ENCODE results near the gene ANP32D. TPM values are rescaled to one million over a fixed set of nuclear protein-coding genes. Genes with fewer than 3 reads are reported as not detected.
"Not testable (repeated sequence)": the region's sequence is repeated elsewhere in the genome, so short reads cannot be mapped to it uniquely, and the experiment has no call there.

ANP32D gene
- total and polyA plus RNA-seq, 7 donors: not detected

DNA sequence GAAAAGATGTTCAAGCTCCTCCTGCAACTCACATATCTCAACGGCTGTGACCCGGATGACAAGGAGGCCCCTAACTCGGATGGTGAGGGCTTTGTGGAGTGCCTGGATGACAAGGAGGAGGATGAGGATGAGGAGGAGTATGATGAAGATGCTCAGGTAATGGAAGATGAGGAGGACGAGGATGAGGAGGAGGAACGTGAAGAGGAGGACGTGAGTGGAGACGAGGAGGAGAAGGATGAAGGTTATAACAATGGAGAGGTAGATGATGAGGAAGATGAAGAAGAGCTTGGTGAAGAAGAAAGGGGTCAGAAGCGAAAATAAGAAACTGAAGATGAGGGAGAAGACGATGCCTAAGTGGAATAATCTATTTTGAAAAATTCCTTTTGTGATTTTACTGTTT is 702 bp downstream of the ANP32D start:
- H3K27ac ChIP-seq: no peak overlapping the region
- peaks cover 24% of the 10 kb centered on the region for H3K9me3 ChIP-seq
- no peaks in the 10 kb centered on the region for H3K36me3 ChIP-seq (ENCODE audit: insufficient read depth in 1 of 2, low read depth in 1 of 2)
- intact Hi-C loops (cut with DNase I): no loop called here
- DNase-seq (no peak), ATAC-seq (no peak)
- H3K4me3 ChIP-seq: no peak overlapping the region
- H3K4me1 ChIP-seq: no peaks in the 10 kb centered on the region
- WGBS, 3 donors: 72 to 80% (median 77%) methylated on average over 9 of the region's 9 CpGs
- H3K27me3 ChIP-seq (ENCODE audit: insufficient read depth in 3 of 3, low read length in 2 of 3): no peaks in the 10 kb centered on the region
- TF ChIP-seq, protein P1, sequence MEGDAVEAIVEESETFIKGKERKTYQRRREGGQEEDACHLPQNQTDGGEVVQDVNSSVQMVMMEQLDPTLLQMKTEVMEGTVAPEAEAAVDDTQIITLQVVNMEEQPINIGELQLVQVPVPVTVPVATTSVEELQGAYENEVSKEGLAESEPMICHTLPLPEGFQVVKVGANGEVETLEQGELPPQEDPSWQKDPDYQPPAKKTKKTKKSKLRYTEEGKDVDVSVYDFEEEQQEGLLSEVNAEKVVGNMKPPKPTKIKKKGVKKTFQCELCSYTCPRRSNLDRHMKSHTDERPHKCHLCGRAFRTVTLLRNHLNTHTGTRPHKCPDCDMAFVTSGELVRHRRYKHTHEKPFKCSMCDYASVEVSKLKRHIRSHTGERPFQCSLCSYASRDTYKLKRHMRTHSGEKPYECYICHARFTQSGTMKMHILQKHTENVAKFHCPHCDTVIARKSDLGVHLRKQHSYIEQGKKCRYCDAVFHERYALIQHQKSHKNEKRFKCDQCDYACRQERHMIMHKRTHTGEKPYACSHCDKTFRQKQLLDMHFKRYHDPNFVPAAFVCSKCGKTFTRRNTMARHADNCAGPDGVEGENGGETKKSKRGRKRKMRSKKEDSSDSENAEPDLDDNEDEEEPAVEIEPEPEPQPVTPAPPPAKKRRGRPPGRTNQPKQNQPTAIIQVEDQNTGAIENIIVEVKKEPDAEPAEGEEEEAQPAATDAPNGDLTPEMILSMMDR (IDR thresholded peaks at IDR 0.05): no peak

DNA sequence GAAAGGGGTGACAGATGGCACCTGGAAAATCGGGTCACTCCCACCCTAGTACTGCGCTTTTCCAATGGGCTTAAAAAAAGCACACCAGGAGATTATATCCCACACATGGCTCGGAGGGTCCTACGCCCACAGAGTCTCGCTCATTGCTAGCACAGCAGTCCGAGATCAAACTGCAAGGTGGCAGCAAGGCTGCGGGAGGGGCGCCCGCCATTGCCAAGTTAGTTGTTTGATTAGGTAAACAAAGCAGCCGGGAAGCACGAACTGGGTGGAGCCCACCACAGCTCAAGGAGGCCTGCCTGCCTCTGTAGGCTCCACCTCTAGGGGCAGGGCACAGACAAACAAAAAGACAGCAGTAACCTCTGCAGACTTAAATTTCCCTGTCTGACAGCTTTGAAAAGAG is 2.1 kb downstream of the ANP32D start:
- 81 to 92% (median 86%) methylated on average over 11 of the region's 11 CpGs for WGBS, 3 donors
- peaks cover 16% of the 10 kb centered on the region for H3K9me3 ChIP-seq
- DNase-seq; H3K4me3 ChIP-seq; H3K4me1 ChIP-seq; ATAC-seq; H3K27ac ChIP-seq; H3K36me3 ChIP-seq (ENCODE audit: insufficient read depth in 1 of 2, low read depth in 1 of 2); intact Hi-C loops (cut with DNase I); H3K27me3 ChIP-seq (ENCODE audit: insufficient read depth in 3 of 3, low read length in 2 of 3): not testable (repeated sequence)

DNA sequence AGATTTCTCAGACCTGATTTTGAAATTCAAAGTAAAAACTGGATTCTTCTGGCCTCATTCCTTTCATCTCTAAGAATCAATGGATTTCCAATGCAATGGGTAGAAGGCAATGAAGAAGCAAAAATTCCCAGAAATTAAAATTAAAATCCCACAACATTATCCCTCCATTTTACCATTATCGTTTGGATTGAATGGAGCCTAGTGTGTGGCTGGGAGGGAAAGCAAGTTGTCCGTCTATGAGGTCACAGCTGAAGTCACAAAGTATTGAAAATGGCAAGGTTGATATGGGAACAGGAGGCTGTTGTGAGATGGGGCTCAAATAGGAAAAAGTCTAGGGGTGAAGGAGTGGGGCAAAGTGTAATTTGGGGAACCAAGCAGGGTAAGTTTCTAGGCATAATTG is 9.8 kb downstream of the ANP32D start, which contains the start of gene C12orf54:
Gene C12orf54 (plus strand): TSS at position 301 of the 400 bp plus-strand sequence. CDS start 799 bp downstream, outside the sequence.
- TF ChIP-seq, protein P1 (IDR thresholded peaks at IDR 0.05): no peak
- no peaks in the 10 kb centered on the region for H3K27me3 ChIP-seq (ENCODE audit: insufficient read depth in 3 of 3, low read length in 2 of 3)
- H3K4me1 ChIP-seq: no peaks in the 10 kb centered on the region
- 86 to 93% (median 88%) methylated on average over 2 of the region's 2 CpGs for WGBS, 3 donors
- no peak for ATAC-seq
- H3K27ac ChIP-seq: no peak within 1 kb of the TSS
- intact Hi-C loops (cut with DNase I): no loop called here
- no peaks in the 10 kb centered on the region for H3K9me3 ChIP-seq
- H3K4me3 ChIP-seq: no peak within 1 kb of the TSS
- no peak for DNase-seq
- no peaks in the 10 kb centered on the region for H3K36me3 ChIP-seq (ENCODE audit: insufficient read depth in 1 of 2, low read depth in 1 of 2)

DNA sequence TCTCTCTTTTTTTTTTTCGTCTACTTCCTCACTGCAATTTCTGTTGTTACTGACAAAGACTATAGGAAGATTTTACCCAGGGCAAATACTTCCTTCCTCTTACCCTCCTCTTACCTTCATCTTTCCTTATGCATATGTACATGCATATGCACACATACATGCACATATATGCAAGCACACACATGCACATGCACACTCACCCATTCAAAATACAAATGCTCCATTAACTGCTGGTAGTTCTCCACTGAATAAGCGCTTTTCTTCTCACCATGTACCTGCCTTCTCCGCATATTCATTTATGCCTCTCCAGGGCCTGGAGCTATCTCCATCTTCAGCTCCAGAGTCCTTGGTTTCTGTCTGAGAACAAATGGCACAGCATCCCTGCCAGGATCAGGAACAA is 10.6 kb downstream of the ANP32D start:
- Histone ChIP-seq H3K4me1 (no peaks in the 10 kb centered on the region), H3K9me3 (no peaks in the 10 kb centered on the region), H3K36me3 (ENCODE audit: insufficient read depth in 1 of 2, low read depth in 1 of 2) (no peaks in the 10 kb centered on the region), H3K4me3 (no peak overlapping the region), H3K27me3 (ENCODE audit: insufficient read depth in 3 of 3, low read length in 2 of 3) (no peaks in the 10 kb centered on the region), H3K27ac (no peak overlapping the region)
- ATAC-seq: no peak
- TF ChIP-seq, protein P1 (IDR thresholded peaks at IDR 0.05): no peak
- DNase-seq: no peak
- intact Hi-C loops (cut with DNase I): no loop called here
- 78 to 97% (median 93%) methylated on average over 3 of the region's 3 CpGs for WGBS, 3 donors

DNA sequence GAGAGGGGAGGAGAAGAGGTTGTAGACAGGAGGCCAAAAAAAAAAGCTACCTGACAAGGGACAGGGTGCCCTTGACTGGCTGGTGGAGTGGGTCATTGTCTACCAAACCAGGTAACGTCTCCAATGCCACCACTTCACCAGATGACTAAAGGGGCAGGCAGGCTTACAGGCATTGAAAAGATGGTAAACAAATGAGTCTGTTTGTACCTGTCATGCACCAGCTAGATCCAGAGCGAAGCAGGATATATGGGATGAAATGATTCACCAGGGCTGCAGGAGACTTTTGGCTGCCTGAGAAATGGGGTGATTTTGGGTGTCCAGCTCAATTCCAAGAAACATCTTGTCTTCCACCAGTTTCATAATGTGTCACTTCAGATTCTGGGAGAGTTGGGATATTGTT is 13.9 kb downstream of the ANP32D start:
- intact Hi-C loops (cut with DNase I): no loop called here
- 73 to 89% (median 87%) methylated on average over 2 of the region's 2 CpGs for WGBS, 3 donors
- no peaks in the 10 kb centered on the region for H3K36me3 ChIP-seq (ENCODE audit: insufficient read depth in 1 of 2, low read depth in 1 of 2)
- ATAC-seq: no peak
- TF ChIP-seq, protein P1 (IDR thresholded peaks at IDR 0.05): no peak
- H3K27ac ChIP-seq: no peak overlapping the region
- H3K27me3 ChIP-seq (ENCODE audit: insufficient read depth in 3 of 3, low read length in 2 of 3): no peaks in the 10 kb centered on the region
- DNase-seq: no peak
- no peaks in the 10 kb centered on the region for H3K9me3 ChIP-seq
- no peaks in the 10 kb centered on the region for H3K4me1 ChIP-seq
- H3K4me3 ChIP-seq: no peak overlapping the region
